CD4-positive, alpha-beta T cell treated with Interleukin-12 subunit alpha and Interleukin-12 subunit beta, for 1 hour (primary cell): ENCODE data around the gene ABL2.
A peak's percentile ranks its signal among the peaks of the same experiment; 100 is the strongest.
"Not testable (repeated sequence)": the region's sequence is repeated elsewhere in the genome, so short reads cannot be mapped to it uniquely, and the experiment has no call there.

ENCODE experiments used
- DNase-seq: peaks from one replicate; pipeline ENCODE4 v3.0.0-alpha.2; 2020

Gene ABL2

DNA sequence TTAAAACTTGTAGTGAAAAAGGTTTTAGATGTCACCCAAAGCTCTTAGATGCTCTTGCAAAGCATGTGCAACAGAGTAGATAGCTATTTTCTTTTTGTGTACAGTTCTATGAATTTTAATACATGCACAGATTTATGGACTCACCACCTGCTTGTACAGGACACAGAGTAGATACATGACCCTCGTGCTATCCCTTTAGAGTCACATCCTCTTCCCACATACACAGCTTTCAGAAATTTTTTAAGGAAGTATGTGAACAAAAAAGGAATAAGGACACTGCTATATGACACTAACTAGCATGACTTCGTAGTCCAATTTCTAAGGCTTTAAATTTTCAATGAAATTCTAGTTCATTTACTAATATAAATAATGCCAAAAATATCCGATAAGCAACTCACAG is 60.9 kb downstream of the ABL2 start:
- no peak for DNase-seq

DNA sequence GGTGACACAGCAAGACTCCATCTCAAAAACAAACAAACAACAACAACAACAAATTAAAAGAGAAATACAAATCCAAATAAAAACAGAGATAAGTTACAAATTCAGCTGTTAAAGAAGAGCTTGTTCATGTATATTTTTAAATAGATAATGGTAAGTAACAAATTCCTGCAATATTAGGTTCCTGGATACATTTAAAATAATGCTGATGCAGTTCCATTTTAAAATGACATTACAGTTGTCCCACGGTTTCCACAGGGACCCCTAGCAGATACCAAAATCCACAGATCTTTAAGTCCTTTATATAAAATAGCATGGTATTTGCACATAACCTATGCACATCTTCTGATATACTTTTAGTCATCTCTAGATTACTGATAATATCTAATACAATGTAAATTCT is 61.5 kb downstream of the ABL2 start:
- no peak for DNase-seq

DNA sequence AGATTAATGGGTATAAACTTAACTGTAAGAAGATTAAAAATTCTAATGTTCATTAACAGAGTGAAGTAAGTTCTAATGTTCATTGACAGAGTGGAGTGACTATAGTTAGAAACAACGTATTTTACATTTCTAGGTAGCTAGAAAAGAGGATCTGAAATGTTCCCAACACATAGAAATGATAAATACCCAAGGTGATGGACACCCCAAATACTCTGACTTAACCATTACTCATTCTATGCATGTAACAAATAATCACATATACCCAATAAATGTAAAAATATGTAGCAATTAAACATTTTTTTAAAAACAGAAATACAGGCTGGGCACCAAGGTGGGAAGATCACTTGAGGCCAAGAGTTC is 62.1 kb downstream of the ABL2 start:
- no peak for DNase-seq

GRCh38 chr1:179166663-179167417 is 62.6 kb downstream of the ABL2 start:
- no peak for DNase-seq

DNA sequence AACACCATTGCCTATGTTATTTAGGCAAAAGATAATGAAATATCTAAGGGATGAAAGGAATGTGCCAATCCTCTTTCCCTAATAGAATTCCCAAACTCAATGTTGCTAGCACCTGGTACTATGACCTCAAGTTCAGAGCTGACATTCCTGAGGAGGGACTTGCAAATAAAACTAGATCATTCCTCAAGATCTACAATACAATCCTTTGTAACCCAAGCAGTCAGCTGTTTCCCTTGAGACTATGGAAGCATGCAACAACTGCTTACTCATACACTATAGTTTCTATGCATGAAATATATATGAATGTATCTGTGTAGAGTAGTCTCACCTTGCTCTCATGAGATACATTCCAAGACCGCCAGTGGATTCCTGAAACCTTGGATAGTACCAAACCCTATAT is 65.0 kb downstream of the ABL2 start:
- DNase-seq, result no peak

- no peak for DNase-seq
These were observed 72.8 kb downstream of the ABL2 start for GRCh38 chr1:179156708-179157107.

DNA sequence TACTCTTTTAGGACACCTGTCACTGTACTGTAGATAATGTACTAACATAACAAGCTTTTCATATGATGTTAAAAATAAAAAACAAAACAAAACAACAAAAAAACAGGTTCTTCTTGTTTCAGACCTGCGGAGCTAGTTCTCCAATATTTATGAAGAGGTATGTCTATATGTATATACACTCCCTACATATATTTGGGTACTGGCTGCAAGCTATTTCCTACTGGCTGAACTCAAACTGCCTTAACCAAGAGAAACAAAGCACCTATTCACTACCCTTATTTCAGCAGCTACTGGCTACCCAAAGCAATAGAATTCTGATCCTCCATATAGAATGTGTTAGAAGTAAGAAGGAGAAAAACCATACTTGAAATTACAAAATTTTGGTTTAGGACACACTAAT is 73.5 kb downstream of the ABL2 start:
- no peak for DNase-seq

DNA sequence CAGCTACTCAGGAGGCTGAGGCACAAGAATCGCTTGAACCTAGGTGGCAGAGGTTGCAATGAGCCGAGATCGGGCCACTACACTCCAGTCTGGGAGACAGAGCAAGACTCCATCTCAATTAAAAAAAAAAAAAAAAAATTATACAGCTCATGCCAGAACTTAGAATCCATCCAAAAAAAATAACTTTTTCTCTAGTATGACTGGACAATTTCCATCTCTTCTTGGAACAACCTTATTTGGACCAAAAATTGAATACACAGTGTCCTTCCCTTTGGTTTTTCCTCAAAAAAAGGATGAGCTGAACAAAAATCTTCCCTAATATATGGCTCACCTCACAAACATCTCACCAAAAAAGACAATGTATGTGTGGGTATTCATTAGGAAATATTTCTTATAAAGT is 73.9 kb downstream of the ABL2 start:
- DNase-seq, result no peak

DNA sequence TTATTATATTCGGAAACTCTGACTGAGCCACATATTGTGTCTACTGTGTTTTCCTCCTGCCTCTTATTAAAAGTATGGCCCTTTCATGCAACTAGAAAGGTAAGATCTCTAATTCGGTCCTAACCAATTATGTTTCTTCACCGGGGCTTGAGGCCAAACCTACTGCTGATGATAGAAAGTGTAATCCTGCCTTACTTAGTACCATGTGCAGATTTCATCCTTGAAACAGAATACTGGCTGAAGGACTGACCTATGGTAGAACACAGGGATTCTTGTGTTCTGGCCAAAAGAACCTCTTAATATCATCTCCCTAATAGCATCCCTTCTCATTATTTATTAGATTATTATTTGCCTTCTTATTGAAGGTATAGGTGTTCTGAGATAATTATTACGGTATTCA is 75.0 kb downstream of the ABL2 start:
- DNase-seq, result no peak

- DNase-seq, result no peak
These were observed 76.3 kb downstream of the ABL2 start for GRCh38 chr1:179153217-179153616.

DNA sequence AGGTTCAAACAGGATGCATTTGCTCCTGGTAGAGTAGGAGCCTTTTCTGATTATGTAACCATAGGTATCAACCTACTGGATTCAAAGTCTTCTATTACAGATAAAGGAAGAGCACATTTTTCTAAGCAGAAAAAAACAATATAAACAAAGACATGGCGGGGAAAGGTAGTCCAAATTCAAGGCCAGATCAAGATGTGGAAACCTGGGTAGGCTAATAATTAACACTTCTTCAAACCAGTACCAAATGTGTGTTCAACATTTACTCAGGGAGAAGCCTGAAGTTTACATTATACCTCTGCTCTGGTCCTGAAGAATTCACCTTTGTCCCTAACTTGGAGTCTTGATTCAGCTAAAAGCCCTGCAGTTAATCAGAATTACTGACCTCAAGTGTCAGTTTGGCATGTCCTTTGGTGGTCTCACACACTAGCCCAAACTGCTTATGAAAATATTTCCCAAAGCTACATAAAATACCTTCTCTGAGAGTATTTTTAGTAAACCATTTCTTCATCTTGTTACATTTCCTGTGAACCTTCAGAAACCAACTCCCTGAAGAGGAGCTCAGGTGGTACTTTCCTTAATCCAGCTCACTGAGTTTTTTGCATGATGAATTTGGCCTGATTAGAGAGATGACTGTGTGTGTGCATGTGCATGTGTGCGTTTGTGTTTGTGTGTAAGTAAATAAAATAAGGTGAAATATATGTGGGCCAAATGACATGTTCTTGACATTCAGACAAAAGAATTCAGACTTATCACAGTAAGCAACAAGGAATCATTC is 77.4 kb downstream of the ABL2 start:
- no peak for DNase-seq

DNA sequence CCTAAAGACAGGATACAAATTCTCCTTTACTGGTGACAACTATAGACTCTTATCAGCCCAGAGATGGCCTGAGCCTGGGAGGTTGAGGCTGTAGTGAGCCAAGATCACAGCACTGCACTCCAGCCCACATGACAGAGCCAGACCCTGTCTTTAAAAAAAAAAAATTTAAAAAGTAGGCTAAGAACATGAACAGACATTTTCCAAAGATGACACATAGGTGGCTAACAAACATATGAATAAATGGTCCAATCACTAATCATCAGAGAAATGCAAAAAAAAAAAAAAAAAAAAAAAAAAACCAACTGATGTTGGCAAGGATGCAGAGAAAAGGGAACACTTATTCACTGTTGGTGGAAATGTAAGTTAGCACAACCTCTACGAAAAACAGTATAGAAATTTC is 82.6 kb downstream of the ABL2 start:
- no peak for DNase-seq

DNA sequence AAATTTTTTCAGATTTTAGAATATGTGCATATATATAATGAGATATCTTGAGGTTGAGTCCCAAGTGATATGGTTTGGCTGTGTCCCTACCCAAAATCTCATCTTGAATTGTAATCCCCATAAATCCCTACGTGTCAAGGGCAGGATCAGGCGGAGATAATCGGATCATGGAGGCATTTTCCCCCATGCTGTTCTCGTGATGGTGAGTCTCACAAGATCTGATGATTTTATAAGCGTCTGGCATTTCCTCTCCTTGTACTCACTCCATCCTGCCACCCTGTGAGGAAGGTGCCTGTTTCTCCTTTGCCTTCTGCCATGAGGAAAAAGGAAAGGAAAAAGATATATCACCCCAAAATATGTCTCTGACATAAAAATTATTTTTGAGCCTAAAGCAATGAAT is 83.0 kb downstream of the ABL2 start:
- no peak for DNase-seq

DNA sequence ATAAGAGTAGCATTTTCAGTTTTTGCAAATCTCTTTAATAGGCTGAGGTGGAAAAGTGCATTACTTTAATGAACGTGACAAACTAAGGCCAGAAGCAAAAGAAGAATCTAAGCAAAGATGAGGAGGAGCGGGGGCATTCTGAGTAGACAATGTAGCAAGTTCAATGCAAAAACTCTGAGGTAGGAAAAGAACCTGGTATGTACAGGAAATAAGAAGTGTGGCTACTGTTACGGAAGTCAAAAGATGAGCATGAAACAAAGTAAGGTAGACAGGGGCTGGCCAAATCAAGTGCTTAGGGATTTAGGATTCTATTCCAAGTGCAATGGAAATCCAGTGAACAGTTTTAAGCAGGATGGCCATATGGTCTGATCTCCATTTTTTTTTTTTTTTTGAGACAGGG is 84.0 kb downstream of the ABL2 start:
- no peak for DNase-seq

GRCh38 chr1:179144626-179145025 is 84.9 kb downstream of the ABL2 start:
- DNase-seq, result no peak

- no peak for DNase-seq
These were observed 86.2 kb downstream of the ABL2 start for GRCh38 chr1:179143322-179143721.

DNA sequence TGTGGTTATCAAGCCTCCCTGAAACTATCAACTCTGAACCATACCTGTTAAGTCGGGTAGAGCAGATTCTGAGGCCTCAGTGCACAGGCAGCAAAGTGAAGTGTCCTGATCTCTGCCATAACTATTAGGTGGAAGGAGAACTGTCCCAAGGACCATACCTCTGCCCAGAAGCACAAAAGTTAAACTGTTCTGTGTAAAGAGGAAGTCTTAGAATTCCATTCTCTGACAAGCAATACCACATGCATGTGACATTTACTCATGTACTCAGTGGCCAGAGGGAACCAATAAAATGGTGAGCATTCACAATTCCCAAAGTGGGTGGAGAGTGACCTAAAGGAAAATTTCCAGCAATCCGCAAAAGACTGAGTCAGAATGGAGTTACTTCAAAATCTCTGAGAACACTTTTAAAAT is 86.6 kb downstream of the ABL2 start:
- no peak for DNase-seq

GRCh38 chr1:179141592-179142251 is 87.8 kb downstream of the ABL2 start:
- no peak for DNase-seq

DNA sequence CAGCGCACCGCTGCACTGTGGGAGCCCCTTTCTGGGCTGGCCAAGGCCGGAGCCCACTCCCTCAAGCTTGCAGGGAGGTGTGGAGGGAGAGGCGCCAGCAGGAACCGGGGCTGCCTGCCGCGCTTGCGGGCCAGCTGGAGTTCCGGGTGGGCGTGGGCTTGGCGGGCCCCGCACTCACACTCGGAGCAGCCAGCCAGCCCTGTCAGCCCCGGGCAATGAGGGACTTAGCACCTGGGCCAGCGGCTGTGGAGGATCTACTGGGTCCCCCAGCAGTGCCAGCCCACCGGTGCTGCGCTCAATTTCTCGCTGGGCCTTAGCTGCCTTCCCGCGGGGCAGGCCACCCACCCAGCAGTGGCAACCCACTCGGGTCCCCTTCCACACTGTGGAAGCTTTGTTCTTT is 90.7 kb downstream of the ABL2 start:
- not testable (repeated sequence) for DNase-seq

- no peak for DNase-seq
These were observed 91.7 kb downstream of the ABL2 start for GRCh38 chr1:179137617-179138255.

GRCh38 chr1:179135707-179136106 is 93.8 kb downstream of the ABL2 start:
- not testable (repeated sequence) for DNase-seq

GRCh38 chr1:179135168-179135567 is 94.3 kb downstream of the ABL2 start:
- not testable (repeated sequence) for DNase-seq

DNA sequence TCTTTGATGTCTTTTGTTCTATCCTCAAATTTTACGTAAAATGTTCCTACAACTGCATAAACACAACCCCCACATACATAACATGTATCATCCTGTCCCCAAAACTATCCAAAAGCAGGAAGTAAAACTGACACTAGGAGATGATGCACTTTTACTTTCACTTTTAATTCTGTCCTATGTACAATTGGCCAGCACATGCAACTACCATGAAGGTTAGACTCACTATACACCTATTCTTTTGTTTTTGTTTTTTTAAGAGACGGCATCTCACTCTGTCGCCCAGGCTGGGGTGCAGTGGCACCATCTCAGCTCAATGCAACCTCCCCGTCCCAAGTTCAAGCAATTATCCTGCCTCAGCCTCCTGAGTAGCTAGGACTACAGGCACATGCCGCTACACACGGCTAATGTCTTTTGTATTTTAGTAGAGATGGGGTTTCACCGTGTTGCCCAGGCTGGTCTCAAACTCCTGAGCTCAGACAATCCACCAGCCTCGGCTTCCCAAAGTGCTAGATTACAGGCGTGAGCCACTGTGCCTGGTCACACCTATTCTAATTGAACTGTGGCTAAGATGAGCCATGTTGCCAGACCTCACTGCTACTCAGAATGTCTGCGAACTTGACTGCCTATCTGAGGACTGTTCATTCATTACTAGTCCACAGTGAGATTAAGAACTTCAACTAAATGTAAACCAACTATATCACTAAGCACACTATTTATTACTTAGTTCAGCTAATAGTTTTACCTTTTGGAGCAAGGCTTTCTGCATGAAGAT is 99.6 kb downstream of the ABL2 start:
- DNase-seq, result peak; percentile 71
